ENCODE measurements around the gene MRM3.

The MRM3 gene

GRCh38 chr17:797236-797840, 15.2 kb downstream of the MRM3 start:
- no peak for TF ChIP-seq CTCF (conservative IDR thresholded peaks at IDR 0.05; ENCODE audit: low read length)
- no peak for TF ChIP-seq EZH2phosphoT487 (IDR thresholded peaks at IDR 0.05; ENCODE audit: borderline replicate concordance)
- Histone ChIP-seq H3K9me2 (replicated peaks; ENCODE audit: low read depth, low read length) (no peaks in the 10 kb centered on the region), H4K20me1 (ENCODE audit: insufficient read depth, low read length, poor library complexity, severe bottlenecking) (no peaks in the 10 kb centered on the region), H2AFZ (ENCODE audit: low read length) (no peak overlapping the region), H3K9ac (ENCODE audit: low read depth, low read length, poor library complexity, severe bottlenecking) (no peak overlapping the region), H3F3A (ENCODE audit: low read depth) (no peaks in the 10 kb centered on the region), H3K27me3 (ENCODE audit: insufficient read depth, low read length, poor library complexity, severe bottlenecking) (no peaks in the 10 kb centered on the region), H3K9me3 (ENCODE audit: insufficient read depth, low read depth, low read length) (no peaks in the 10 kb centered on the region; the same call in 1 of the 2 replicates), H3K4me1 (ENCODE audit: insufficient read depth, low read length, poor library complexity, severe bottlenecking) (no peaks in the 10 kb centered on the region), H3K4me3 (ENCODE audit: low read length, poor library complexity, severe bottlenecking) (no peak overlapping the region), H3K79me2 (ENCODE audit: insufficient read depth, low read length) (no peaks in the 10 kb centered on the region), H3K36me3 (ENCODE audit: insufficient read depth, low read length) (peaks cover 2% of the 10 kb centered on the region; the same call in 1 of the 2 replicates), H3K4me2 (ENCODE audit: low read depth, low read length, poor library complexity, severe bottlenecking) (no peak overlapping the region)

- H3K9me3 ChIP-seq (ENCODE audit: insufficient read depth, low read depth, low read length) = no peaks in the 10 kb centered on the region; the same call in 1 of the 2 replicates
- H3K4me1 ChIP-seq (ENCODE audit: insufficient read depth, low read length, poor library complexity, severe bottlenecking) = no peaks in the 10 kb centered on the region
- no peaks in the 10 kb centered on the region for H4K20me1 ChIP-seq (ENCODE audit: insufficient read depth, low read length, poor library complexity, severe bottlenecking)
- no peaks in the 10 kb centered on the region for H3F3A ChIP-seq (ENCODE audit: low read depth)
- no peak overlapping the region for H3K4me2 ChIP-seq (ENCODE audit: low read depth, low read length, poor library complexity, severe bottlenecking)
- no peaks in the 10 kb centered on the region for H3K79me2 ChIP-seq (ENCODE audit: insufficient read depth, low read length)
- no peaks in the 10 kb centered on the region for H3K36me3 ChIP-seq (ENCODE audit: insufficient read depth, low read length)
- H3K9ac ChIP-seq (ENCODE audit: low read depth, low read length, poor library complexity, severe bottlenecking) = no peak overlapping the region
- H2AFZ ChIP-seq (ENCODE audit: low read length) = no peak overlapping the region
- TF ChIP-seq CTCF (conservative IDR thresholded peaks at IDR 0.05; ENCODE audit: low read length) (no peak), EZH2phosphoT487 (IDR thresholded peaks at IDR 0.05; ENCODE audit: borderline replicate concordance) (no peak)
- no peak overlapping the region for H3K4me3 ChIP-seq (ENCODE audit: low read length, poor library complexity, severe bottlenecking)
- H3K9me2 ChIP-seq (replicated peaks; ENCODE audit: low read depth, low read length) = no peaks in the 10 kb centered on the region
- H3K27me3 ChIP-seq (ENCODE audit: insufficient read depth, low read length, poor library complexity, severe bottlenecking) = no peaks in the 10 kb centered on the region
Observed at GRCh38 chr17:798246-798645, 16.1 kb downstream of the MRM3 start.

- Histone ChIP-seq H3K4me2 (ENCODE audit: low read depth, low read length, poor library complexity, severe bottlenecking) (no peak overlapping the region), H3K4me1 (ENCODE audit: insufficient read depth, low read length, poor library complexity, severe bottlenecking) (no peaks in the 10 kb centered on the region), H2AFZ (ENCODE audit: low read length) (no peak overlapping the region), H3F3A (ENCODE audit: low read depth) (no peaks in the 10 kb centered on the region), H3K79me2 (ENCODE audit: insufficient read depth, low read length) (no peaks in the 10 kb centered on the region), H3K36me3 (ENCODE audit: insufficient read depth, low read length) (no peaks in the 10 kb centered on the region), H3K27me3 (ENCODE audit: insufficient read depth, low read length, poor library complexity, severe bottlenecking) (no peaks in the 10 kb centered on the region), H3K4me3 (ENCODE audit: low read length, poor library complexity, severe bottlenecking) (no peak overlapping the region), H3K9me2 (replicated peaks; ENCODE audit: low read depth, low read length) (no peaks in the 10 kb centered on the region), H3K9ac (ENCODE audit: low read depth, low read length, poor library complexity, severe bottlenecking) (no peak overlapping the region), H3K9me3 (ENCODE audit: insufficient read depth, low read depth, low read length) (no peaks in the 10 kb centered on the region; the same call in 1 of the 2 replicates), H4K20me1 (ENCODE audit: insufficient read depth, low read length, poor library complexity, severe bottlenecking) (no peaks in the 10 kb centered on the region)
- TF ChIP-seq EZH2phosphoT487 (IDR thresholded peaks at IDR 0.05; ENCODE audit: borderline replicate concordance) = no peak
- TF ChIP-seq CTCF (conservative IDR thresholded peaks at IDR 0.05; ENCODE audit: low read length) = no peak
Observed at GRCh38 chr17:799261-799660, 17.1 kb downstream of the MRM3 start.

All from Loucy (cell line).